B cell (primary cell): Measurements from ENCODE around the gene TCERG1L. TPM values are rescaled to one million over a fixed set of nuclear protein-coding genes. Genes with fewer than 3 reads are reported as not detected.

Experiments used
- ATAC-seq: fragments of 200-7000 bp; cut with Tn5 transposase; one replicate; pipeline ENCODE4 v1.10.0; 2021; ENCODE audit warnings: low read depth, mild to moderate bottlenecking, moderate number of reproducible peaks, moderate library complexity
- CTCF ChIA-PET: fragments of 350-600 bp; sonication (Branson Sonifier 250); formaldehyde crosslinking; loops from one replicate; lab custom pipeline; 2021; ENCODE audit warnings: antibody characterized with exemption, inconsistent platforms; lab: Charles Lee
- POLR2A ChIA-PET: fragments of 350-600 bp; sonication (Branson Sonifier 250); formaldehyde crosslinking; loops from one replicate; lab custom pipeline; 2021; ENCODE audit warnings: antibody characterized with exemption; lab: Charles Lee
- DNase-seq: peaks from one replicate; pipeline ENCODE4 v3.0.0; 2013
- H2AFZ ChIP-seq: 2 replicates; pipeline ENCODE4 v1.6.1; 2012; ENCODE audit warnings: mild to moderate bottlenecking, low read depth, low read length; ENCODE audit not compliant: insufficient read depth, poor library complexity, severe bottlenecking
- H3K27ac ChIP-seq, 2 donors: 1 replicate in 1 of 2; 2 replicates in 1 of 2; pipeline ENCODE4 v1.5.1; 2012 to 2013; ENCODE audit warnings: low read length in 2 of 2, mild to moderate bottlenecking in 2 of 2, moderate library complexity in 1 of 2
- H3K27me3 ChIP-seq, 4 experiments: fragments of 200-600 bp in 1 of 4; sonication (generic) in 1 of 4; replicated peaks in 1 of 4; 1 replicate in 2 of 4; 2 replicates in 2 of 4; pipeline versions ENCODE4 v1.6.1 to v1.7.0; 2013 to 2016; ENCODE audit warnings: low read length in 3 of 4, mild to moderate bottlenecking in 2 of 4, mixed read lengths in 1 of 4, moderate library complexity in 1 of 4; ENCODE audit not compliant: insufficient read depth in 4 of 4, control insufficient read depth in 3 of 4; ENCODE audit errors: control extremely low read depth in 1 of 4
- H3K36me3 ChIP-seq, 2 experiments: replicated peaks in 1 of 2; 1 replicate in 1 of 2; 2 replicates in 1 of 2; pipeline versions ENCODE4 v1.6.1 to v1.7.1; 2013; ENCODE audit warnings: low read length in 1 of 2; ENCODE audit not compliant: insufficient read depth in 2 of 2, control insufficient read depth in 1 of 2; ENCODE audit errors: control extremely low read depth in 1 of 2, extremely low read depth in 1 of 2
- H3K4me1 ChIP-seq, 2 donors: fragments of 200-600 bp in 1 of 2; sonication (generic) in 1 of 2; 1 replicate in 1 of 2; 2 replicates in 1 of 2; pipeline versions ENCODE4 v1.5.1 to v1.6.1; 2013 to 2017; ENCODE audit warnings: low read length in 2 of 2; ENCODE audit not compliant: control insufficient read depth in 2 of 2, insufficient read depth in 2 of 2
- H3K4me2 ChIP-seq: replicated peaks from 2 replicates; pipeline ENCODE3; 2012; ENCODE audit warnings: mild to moderate bottlenecking, low read depth, low read length; ENCODE audit not compliant: poor library complexity, severe bottlenecking
- H3K4me3 ChIP-seq, 5 experiments: fragments of 200-600 bp in 1 of 5; sonication (generic) in 1 of 5; 1 replicate in 3 of 5; 2 replicates in 2 of 5; pipeline versions ENCODE4 v1.5.1 to v1.7.0; 2011 to 2016; ENCODE audit warnings: low read length in 4 of 5, mild to moderate bottlenecking in 4 of 5, low read depth in 2 of 5, control low read depth in 1 of 5, moderate library complexity in 1 of 5; ENCODE audit not compliant: insufficient read depth in 1 of 5; ENCODE audit errors: control extremely low read depth in 1 of 5, extremely low read depth in 1 of 5
- H3K79me2 ChIP-seq: fragments of 200-600 bp; sonication (generic); one replicate; pipeline ENCODE4 v1.6.0; 2016; ENCODE audit warnings: low read length; ENCODE audit not compliant: control insufficient read depth, insufficient read depth
- H3K9ac ChIP-seq: fragments of 200-600 bp; sonication (generic); 2 replicates; pipeline ENCODE4 v1.6.1; 2017; ENCODE audit warnings: mild to moderate bottlenecking, low read length, moderate library complexity
- H3K9me3 ChIP-seq, 3 donors: one replicate each; pipeline versions ENCODE4 v1.6.1 to v1.7.1; 2013; ENCODE audit warnings: low read length in 2 of 3; ENCODE audit not compliant: control insufficient read depth in 2 of 3, insufficient read depth in 1 of 3; ENCODE audit errors: control extremely low read depth in 1 of 3
- H4K20me1 ChIP-seq: 2 replicates; pipeline ENCODE4 v1.6.0; 2012; ENCODE audit warnings: mild to moderate bottlenecking, low read length; ENCODE audit not compliant: insufficient read depth, control insufficient read depth, poor library complexity, severe bottlenecking
- H3K27ac Mint-ChIP-seq: one replicate; pipeline ENCODE4 v1.8.0; 2021; ENCODE audit warnings: mixed read lengths
- H3K27me3 Mint-ChIP-seq: one replicate; pipeline ENCODE4 v1.8.0; 2021; ENCODE audit warnings: mixed read lengths
- H3K4me1 Mint-ChIP-seq: one replicate; pipeline ENCODE4 v1.8.0; 2021; ENCODE audit warnings: mixed read lengths
- H3K4me3 Mint-ChIP-seq: one replicate; pipeline ENCODE4 v1.8.0; 2021; ENCODE audit warnings: mixed read lengths
- H3K9me3 Mint-ChIP-seq: one replicate; pipeline ENCODE4 v1.8.0; 2022; ENCODE audit warnings: mixed read lengths; ENCODE audit not compliant: insufficient read depth
- EZH2 ChIP-seq: IDR thresholded peaks from 2 replicates; pipeline ENCODE4 v1.6.1; 2012; ENCODE audit warnings: borderline replicate concordance, low read depth, mild to moderate bottlenecking, moderate library complexity, low read length; ENCODE audit not compliant: insufficient read depth, poor library complexity, severe bottlenecking
- WGBS: methylation state at CpG from one replicate; pipeline ENCODE4 v1.1.5; 2013; ENCODE audit warnings: missing lambda C conversion rate; ENCODE audit not compliant: insufficient coverage; 5-methylcytosine and 5-hydroxymethylcytosine counted together
- intact Hi-C: fragments of 100-400 bp; cut with micrococcal nuclease; formaldehyde crosslinking; loops from one replicate; pipeline ENCODE4 v1.10.0; 2022
- polyA plus RNA-seq: library from polyadenylated mRNA; depleted of rRNA; stranded (reverse); fragments of >200 nt; gene quantifications from 2 replicates; pipeline ENCODE4 v1.2.3, GENCODE V29; 2012
- total RNA-seq, 2 donors: library from RNA; stranded (reverse); fragments of 120-200 nt in 1 of 2; gene quantifications; 1 replicate in 1 of 2; 2 replicates in 1 of 2; pipeline versions ENCODE4 v1.2.3 to v1.2.4, GENCODE V29; 2013 to 2022
- TF ChIP-seq, protein P1 (sequence below): fragments of 200-600 bp; IDR thresholded peaks from one replicate; pipeline ENCODE4 v1.8.0; 2022; ENCODE audit warnings: antibody characterized with exemption, mild to moderate bottlenecking

TCERG1L gene
- total and polyA plus RNA-seq, 2 donors (not counting 1 experiment from before 2014, with no cell fraction given): 0.10 TPM; not detected in 1

DNA sequence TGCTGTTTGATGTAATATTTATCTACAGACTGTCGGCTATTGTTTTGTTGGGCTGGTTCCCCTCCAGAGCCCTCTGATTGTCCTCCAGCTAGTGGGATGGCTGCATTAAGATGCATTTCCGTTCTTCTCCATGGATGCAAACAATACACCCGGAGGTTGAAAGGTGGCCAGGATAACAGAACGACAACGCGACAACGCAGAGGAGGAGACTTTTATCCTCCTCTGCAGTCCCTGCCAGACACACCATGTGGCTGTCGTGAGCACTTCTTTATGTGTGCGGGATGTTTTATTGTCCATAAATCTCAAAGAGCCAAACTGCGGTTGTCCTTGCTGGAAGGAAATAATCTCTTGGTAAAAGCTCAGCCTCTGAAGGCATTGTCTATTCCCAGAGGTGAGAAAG is 39.1 kb upstream of the TCERG1L start:
- Histone ChIP-seq H3K79me2 (no peaks in the 10 kb centered on the region), H3K36me3 (no peaks in the 10 kb centered on the region), H4K20me1 (no peaks in the 10 kb centered on the region), H3K9me3 (peaks cover 0 to 25% (median 0%) of the 10 kb centered on the region in 3 donors), H3K4me1 (no peaks in the 10 kb centered on the region), H3K27ac (no peak overlapping the region), H3K4me3 (no peak overlapping the region), H3K9ac (no peak overlapping the region), H3K4me2 (no peak overlapping the region), H3K27me3 (no peaks in the 10 kb centered on the region), H2AFZ (no peak overlapping the region)
- no peak for TF ChIP-seq EZH2
- TF ChIP-seq, protein P1, sequence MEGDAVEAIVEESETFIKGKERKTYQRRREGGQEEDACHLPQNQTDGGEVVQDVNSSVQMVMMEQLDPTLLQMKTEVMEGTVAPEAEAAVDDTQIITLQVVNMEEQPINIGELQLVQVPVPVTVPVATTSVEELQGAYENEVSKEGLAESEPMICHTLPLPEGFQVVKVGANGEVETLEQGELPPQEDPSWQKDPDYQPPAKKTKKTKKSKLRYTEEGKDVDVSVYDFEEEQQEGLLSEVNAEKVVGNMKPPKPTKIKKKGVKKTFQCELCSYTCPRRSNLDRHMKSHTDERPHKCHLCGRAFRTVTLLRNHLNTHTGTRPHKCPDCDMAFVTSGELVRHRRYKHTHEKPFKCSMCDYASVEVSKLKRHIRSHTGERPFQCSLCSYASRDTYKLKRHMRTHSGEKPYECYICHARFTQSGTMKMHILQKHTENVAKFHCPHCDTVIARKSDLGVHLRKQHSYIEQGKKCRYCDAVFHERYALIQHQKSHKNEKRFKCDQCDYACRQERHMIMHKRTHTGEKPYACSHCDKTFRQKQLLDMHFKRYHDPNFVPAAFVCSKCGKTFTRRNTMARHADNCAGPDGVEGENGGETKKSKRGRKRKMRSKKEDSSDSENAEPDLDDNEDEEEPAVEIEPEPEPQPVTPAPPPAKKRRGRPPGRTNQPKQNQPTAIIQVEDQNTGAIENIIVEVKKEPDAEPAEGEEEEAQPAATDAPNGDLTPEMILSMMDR: no peak
- Mint-ChIP-seq H3K4me3 (no peak overlapping the region), H3K9me3 (peaks cover 4% of the 10 kb centered on the region), H3K27ac (no peak overlapping the region), H3K27me3 (no peaks in the 10 kb centered on the region), H3K4me1 (no peaks in the 10 kb centered on the region)
- intact Hi-C loops: no loop called here
- ChIA-PET POLR2A (no interaction called here), CTCF (no interaction called here)
- ATAC-seq (no peak), DNase-seq (no peak)
- 93% methylated on average over 3 of the region's 10 CpGs for WGBS

DNA sequence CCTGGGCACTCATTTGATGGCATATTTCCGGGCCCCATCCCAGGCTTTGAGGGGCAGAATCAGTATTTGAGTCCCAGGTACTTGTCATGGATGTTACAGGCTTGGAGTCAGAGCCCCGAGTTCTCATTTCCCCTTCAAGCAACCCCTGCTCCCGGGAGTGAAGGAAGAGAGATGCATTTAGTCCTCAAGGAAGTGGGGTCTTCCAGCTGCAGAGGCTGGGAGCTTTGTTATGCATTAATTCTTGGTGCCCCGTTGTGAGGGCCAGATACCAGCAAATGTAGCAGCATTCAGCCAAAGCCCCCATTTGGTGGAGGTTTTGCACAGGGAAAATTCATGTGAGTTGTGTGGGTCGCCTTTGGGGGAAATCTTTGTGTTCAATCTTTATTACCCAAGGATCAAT is 38.7 kb upstream of the TCERG1L start:
- ChIA-PET CTCF (no interaction called here), POLR2A (no interaction called here)
- intact Hi-C loops: no loop called here
- no peak for TF ChIP-seq EZH2
- TF ChIP-seq, protein P1: no peak
- H3K27me3 Mint-ChIP-seq: no peaks in the 10 kb centered on the region
- H3K27ac ChIP-seq: no peak overlapping the region
- no peak overlapping the region for H3K9ac ChIP-seq
- H3K4me3 ChIP-seq: no peak overlapping the region
- H3K4me1 Mint-ChIP-seq: no peaks in the 10 kb centered on the region
- no peaks in the 10 kb centered on the region for H3K27me3 ChIP-seq
- H3K9me3 Mint-ChIP-seq: peaks cover 4% of the 10 kb centered on the region
- H3K4me1 ChIP-seq: no peaks in the 10 kb centered on the region
- WGBS: 46% methylated on average over 2 of the region's 5 CpGs
- no peaks in the 10 kb centered on the region for H4K20me1 ChIP-seq
- no peak overlapping the region for H3K4me2 ChIP-seq
- no peaks in the 10 kb centered on the region for H3K79me2 ChIP-seq
- ATAC-seq (no peak), DNase-seq (no peak)
- no peak overlapping the region for H2AFZ ChIP-seq
- H3K4me3 Mint-ChIP-seq: no peak overlapping the region
- H3K36me3 ChIP-seq: no peaks in the 10 kb centered on the region
- H3K9me3 ChIP-seq: peaks cover 0 to 27% (median 0%) of the 10 kb centered on the region in 3 donors
- H3K27ac Mint-ChIP-seq: no peak overlapping the region
